A673 (cell line): ENCODE data around the gene GRIK3. TPM values are rescaled to one million over a fixed set of nuclear protein-coding genes. Genes with fewer than 3 reads are reported as not detected.

ENCODE experiments used
- BruUV-seq: library from RNA; stranded (reverse); fragments of 400-500 nt; replicated peaks from 2 replicates; lab custom pipeline; 2021; lab: Mats Ljungman, UMichigan
- CTCF ChIA-PET: fragments of 300-600 bp; sonication (Branson Sonifier 250); formaldehyde crosslinking; loops from one replicate; lab custom pipeline; 2022; ENCODE audit warnings: antibody characterized with exemption; lab: Charles Lee
- POLR2A ChIA-PET: fragments of 300-600 bp; sonication (Branson Sonifier 250); formaldehyde crosslinking; loops from one replicate; lab custom pipeline; 2022; ENCODE audit warnings: antibody characterized with exemption; ENCODE audit not compliant: low non-redundant PET; lab: Charles Lee
- DNase-seq: peaks from one replicate; pipeline ENCODE4 v3.0.0-alpha.2; 2015; ENCODE audit warnings: low spot score
- H3K27ac ChIP-seq: fragments of 200-600 bp; sonication (generic); 2 replicates; pipeline ENCODE4 v1.5.1; 2016; ENCODE audit warnings: mixed run types, low read depth, mild to moderate bottlenecking, mixed read lengths, antibody characterized with exemption, low read length; ENCODE audit not compliant: poor library complexity, severe bottlenecking
- H3K27me3 ChIP-seq: fragments of 200-600 bp; sonication (generic); replicated peaks from 2 replicates; pipeline ENCODE4 v1.6.1; 2017; ENCODE audit warnings: mixed run types, low read depth, mild to moderate bottlenecking, mixed read lengths, antibody characterized with exemption, low read length; ENCODE audit not compliant: insufficient read depth, poor library complexity
- H3K36me3 ChIP-seq: fragments of 200-600 bp; sonication (generic); 2 replicates; pipeline ENCODE4 v1.6.1; 2016; ENCODE audit warnings: mixed run types, mild to moderate bottlenecking, mixed read lengths, antibody characterized with exemption, low read length; ENCODE audit not compliant: insufficient read depth, poor library complexity, severe bottlenecking
- H3K4me1 ChIP-seq: fragments of 200-600 bp; sonication (generic); 2 replicates; pipeline ENCODE4 v1.6.1; 2017; ENCODE audit warnings: mixed run types, mild to moderate bottlenecking, mixed read lengths, antibody characterized with exemption, low read length; ENCODE audit not compliant: insufficient read depth, poor library complexity, severe bottlenecking
- H3K4me3 ChIP-seq: fragments of 200-600 bp; sonication (generic); 2 replicates; pipeline ENCODE4 v1.5.1; 2016; ENCODE audit warnings: low read depth, mixed run types, mild to moderate bottlenecking, mixed read lengths, low read length; ENCODE audit not compliant: poor library complexity, severe bottlenecking
- H3K9me3 ChIP-seq: fragments of 200-600 bp; sonication (generic); 2 replicates; pipeline ENCODE4 v1.6.1; 2016; ENCODE audit warnings: mixed run types, low read depth, mild to moderate bottlenecking, mixed read lengths, antibody characterized with exemption, low read length; ENCODE audit not compliant: poor library complexity, severe bottlenecking
- EZH2 ChIP-seq: fragments of 200-600 bp; sonication (generic); IDR thresholded peaks from 2 replicates; pipeline ENCODE4 v1.6.1; 2017; ENCODE audit warnings: borderline replicate concordance, low read depth, mild to moderate bottlenecking, mixed read lengths, antibody characterized with exemption, low read length; ENCODE audit not compliant: poor library complexity, severe bottlenecking
- intact Hi-C: fragments of 100-400 bp; cut with micrococcal nuclease; formaldehyde crosslinking; loops from one replicate; pipeline ENCODE4 v1.10.0; 2022; ENCODE audit not compliant: unreplicated experiment
- total RNA-seq: library from RNA; stranded (reverse); gene quantifications from 2 replicates; pipeline ENCODE4 v1.2.3, GENCODE V29; 2021
- TF ChIP-seq, protein P1 (sequence below): fragments of 300-800, 200-600 bp; sonication (generic); conservative IDR thresholded peaks from 2 replicates; pipeline ENCODE4 v1.5.1; 2017; ENCODE audit warnings: low read depth, mild to moderate bottlenecking, antibody characterized with exemption, low read length, moderate library complexity, mixed read lengths

The GRIK3 gene
- total RNA-seq, 1 experiment from 2014 or later = 0.17 TPM

- no peak for DNase-seq
- no peak for TF ChIP-seq EZH2
- TF ChIP-seq, protein P1, sequence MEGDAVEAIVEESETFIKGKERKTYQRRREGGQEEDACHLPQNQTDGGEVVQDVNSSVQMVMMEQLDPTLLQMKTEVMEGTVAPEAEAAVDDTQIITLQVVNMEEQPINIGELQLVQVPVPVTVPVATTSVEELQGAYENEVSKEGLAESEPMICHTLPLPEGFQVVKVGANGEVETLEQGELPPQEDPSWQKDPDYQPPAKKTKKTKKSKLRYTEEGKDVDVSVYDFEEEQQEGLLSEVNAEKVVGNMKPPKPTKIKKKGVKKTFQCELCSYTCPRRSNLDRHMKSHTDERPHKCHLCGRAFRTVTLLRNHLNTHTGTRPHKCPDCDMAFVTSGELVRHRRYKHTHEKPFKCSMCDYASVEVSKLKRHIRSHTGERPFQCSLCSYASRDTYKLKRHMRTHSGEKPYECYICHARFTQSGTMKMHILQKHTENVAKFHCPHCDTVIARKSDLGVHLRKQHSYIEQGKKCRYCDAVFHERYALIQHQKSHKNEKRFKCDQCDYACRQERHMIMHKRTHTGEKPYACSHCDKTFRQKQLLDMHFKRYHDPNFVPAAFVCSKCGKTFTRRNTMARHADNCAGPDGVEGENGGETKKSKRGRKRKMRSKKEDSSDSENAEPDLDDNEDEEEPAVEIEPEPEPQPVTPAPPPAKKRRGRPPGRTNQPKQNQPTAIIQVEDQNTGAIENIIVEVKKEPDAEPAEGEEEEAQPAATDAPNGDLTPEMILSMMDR = no peak
- CTCF ChIA-PET = no interaction called here
- Histone ChIP-seq H3K4me3 (no peak overlapping the region), H3K27ac (no peak overlapping the region), H3K36me3 (no peaks in the 10 kb centered on the region), H3K9me3 (no peaks in the 10 kb centered on the region), H3K27me3 (no peaks in the 10 kb centered on the region), H3K4me1 (no peaks in the 10 kb centered on the region)
- no TSS peak for BruUV-seq
- POLR2A ChIA-PET = no interaction called here
- intact Hi-C loops = no loop called here
Observed at GRCh38 chr1:36948147-36948546, 86.2 kb downstream of the GRIK3 start.

GRCh38 chr1:36947384-36947783 is 86.9 kb downstream of the GRIK3 start:
- H3K27me3 ChIP-seq = no peaks in the 10 kb centered on the region
- no peak for TF ChIP-seq EZH2
- TF ChIP-seq, protein P1 = no peak
- H3K4me3 ChIP-seq = no peak overlapping the region
- intact Hi-C loops = no loop called here
- H3K9me3 ChIP-seq = no peaks in the 10 kb centered on the region
- H3K4me1 ChIP-seq = no peaks in the 10 kb centered on the region
- no peak for DNase-seq
- H3K27ac ChIP-seq = no peak overlapping the region
- BruUV-seq = no TSS peak
- ChIA-PET CTCF (no interaction called here), POLR2A (no interaction called here)
- H3K36me3 ChIP-seq = no peaks in the 10 kb centered on the region

DNA sequence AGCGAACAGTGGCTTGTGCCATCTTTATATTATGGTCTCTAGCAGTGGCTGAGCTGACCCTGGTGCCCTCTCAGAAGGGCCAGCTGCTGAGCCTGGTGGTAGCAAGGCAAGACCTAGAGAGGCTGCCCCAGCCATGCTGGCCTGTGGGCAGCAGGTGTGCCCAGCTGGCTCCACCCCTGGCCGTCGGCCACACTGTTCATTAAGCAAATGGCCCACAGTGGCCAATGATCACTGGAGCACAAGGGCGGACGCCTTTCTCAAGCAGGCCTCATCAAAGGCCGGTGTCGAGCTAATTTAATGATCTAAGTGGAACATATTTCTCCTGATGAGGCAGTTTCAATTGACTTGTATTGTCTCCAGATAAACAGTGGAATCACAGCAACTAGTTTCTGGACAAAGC is 89.4 kb downstream of the GRIK3 start:
- BruUV-seq = no TSS peak
- Histone ChIP-seq H3K36me3 (no peaks in the 10 kb centered on the region), H3K27me3 (no peaks in the 10 kb centered on the region), H3K9me3 (no peaks in the 10 kb centered on the region), H3K4me1 (no peaks in the 10 kb centered on the region), H3K4me3 (no peak overlapping the region), H3K27ac (no peak overlapping the region)
- intact Hi-C loops = no loop called here
- TF ChIP-seq, protein P1 = no peak
- POLR2A ChIA-PET = no interaction called here
- CTCF ChIA-PET = no interaction called here
- DNase-seq = no peak
